IMR-90 (cell line): ENCODE measurements around the gene RER1. TPM values are rescaled to one million over a fixed set of nuclear protein-coding genes. Genes with fewer than 3 reads are reported as not detected.

Source experiments
- ATAC-seq: fragments of 200-7000 bp; cut with Tn5 transposase; 2 replicates; pipeline ENCODE4 v1.9.1; 2020; ENCODE audit warnings: low read depth, mild to moderate bottlenecking, moderate library complexity
- BruUV-seq: library from RNA; stranded (reverse); fragments of 400-500 nt; replicated peaks from 2 replicates; lab custom pipeline; 2021; lab: Mats Ljungman, UMichigan
- CTCF ChIA-PET: fragments of 300-600 bp; formaldehyde crosslinking; extraction: SDS; loops from one replicate; lab custom pipeline; 2021; ENCODE audit warnings: antibody characterized with exemption; lab: Yijun Ruan, JAX
- POLR2A ChIA-PET: fragments of 300-600 bp; sonication (Branson Sonifier 250); formaldehyde crosslinking; loops from one replicate; lab custom pipeline; 2022; ENCODE audit warnings: antibody characterized with exemption; ENCODE audit not compliant: unreplicated experiment; lab: Charles Lee
- DNase-seq: peaks from one replicate; pipeline ENCODE4 v3.0.0; 2013
- H2AFZ ChIP-seq: replicated peaks from 2 replicates; pipeline ENCODE3; 2013; ENCODE audit warnings: low read length, mild to moderate bottlenecking; ENCODE audit not compliant: poor library complexity
- H2AK5ac ChIP-seq: 2 replicates; pipeline ENCODE4 v1.6.1; 2013; ENCODE audit warnings: low read depth, low read length, inconsistent platforms
- H2AK9ac ChIP-seq: replicated peaks from 2 replicates; pipeline ENCODE3; 2013; ENCODE audit warnings: mild to moderate bottlenecking, low read depth, low read length, moderate library complexity; ENCODE audit not compliant: poor library complexity
- H2BK120ac ChIP-seq: 2 replicates; pipeline ENCODE4 v1.6.1; 2013; ENCODE audit warnings: low read depth, low read length, inconsistent platforms
- H2BK15ac ChIP-seq: 3 replicates; pipeline ENCODE4 v1.6.1; 2013; ENCODE audit warnings: low read depth, low read length, inconsistent platforms
- H2BK20ac ChIP-seq: 2 replicates; pipeline ENCODE4 v1.6.1; 2013; ENCODE audit warnings: low read depth, mild to moderate bottlenecking, inconsistent platforms, low read length, moderate library complexity
- H2BK5ac ChIP-seq: 2 replicates; pipeline ENCODE4 v1.6.1; 2013; ENCODE audit warnings: mild to moderate bottlenecking, low read depth, low read length, inconsistent platforms; ENCODE audit not compliant: poor library complexity, severe bottlenecking
- H3K14ac ChIP-seq: replicated peaks from 2 replicates; pipeline ENCODE4 v1.6.1; 2013; ENCODE audit warnings: low read depth, low read length, inconsistent platforms
- H3K18ac ChIP-seq: 2 replicates; pipeline ENCODE4 v1.6.1; 2013; ENCODE audit warnings: low read depth, low read length, control low read depth
- H3K23ac ChIP-seq: 2 replicates; pipeline ENCODE4 v1.6.1; 2013; ENCODE audit warnings: low read depth, low read length, inconsistent platforms
- H3K27ac ChIP-seq: 2 replicates; pipeline ENCODE4 v1.5.1; 2013; ENCODE audit warnings: mild to moderate bottlenecking, control low read depth, low read length; ENCODE audit not compliant: insufficient read depth
- H3K27me3 ChIP-seq: 2 replicates; pipeline ENCODE4 v1.6.1; 2013; ENCODE audit warnings: low read length; ENCODE audit not compliant: control insufficient read depth, insufficient read depth
- H3K36me3 ChIP-seq: 2 replicates; pipeline ENCODE4 v1.6.1; 2013; ENCODE audit warnings: low read length, mixed read lengths; ENCODE audit not compliant: control insufficient read depth, insufficient read depth
- H3K4ac ChIP-seq: 2 replicates; pipeline ENCODE4 v1.6.1; 2013; ENCODE audit warnings: low read depth, low read length, inconsistent platforms
- H3K4me1 ChIP-seq: 2 replicates; pipeline ENCODE4 v1.6.1; 2013; ENCODE audit warnings: low read length, mixed read lengths; ENCODE audit not compliant: control insufficient read depth, insufficient read depth
- H3K4me2 ChIP-seq: 2 replicates; pipeline ENCODE4 v1.6.1; 2013; ENCODE audit warnings: low read depth, mild to moderate bottlenecking, control low read depth, low read length, moderate library complexity
- H3K4me3 ChIP-seq: 2 replicates; pipeline ENCODE4 v1.5.1; 2013; ENCODE audit warnings: low read depth, mild to moderate bottlenecking, control low read depth, low read length, moderate library complexity; ENCODE audit not compliant: insufficient read depth
- H3K56ac ChIP-seq: 2 replicates; pipeline ENCODE4 v1.6.1; 2013; ENCODE audit warnings: low read length, inconsistent platforms; ENCODE audit not compliant: insufficient read depth; ENCODE audit errors: extremely low read depth
- H3K79me1 ChIP-seq, 2 experiments: 2 replicates each; pipeline ENCODE4 v1.6.1; 2013; ENCODE audit warnings: low read length in 2 of 2, inconsistent platforms in 1 of 2, low read depth in 1 of 2
- H3K9ac ChIP-seq: 2 replicates; pipeline ENCODE4 v1.6.1; 2013; ENCODE audit warnings: low read depth, low read length, control low read depth
- H3K9me1 ChIP-seq: 2 replicates; pipeline ENCODE4 v1.6.1; 2013; ENCODE audit warnings: low read length, inconsistent platforms; ENCODE audit not compliant: insufficient read depth
- H3K9me3 ChIP-seq: 2 replicates; pipeline ENCODE4 v1.6.1; 2013; ENCODE audit warnings: low read length; ENCODE audit not compliant: control insufficient read depth, insufficient read depth
- H4K20me1 ChIP-seq: 2 replicates; pipeline ENCODE4 v1.6.1; 2013; ENCODE audit warnings: low read length, inconsistent platforms; ENCODE audit not compliant: insufficient read depth
- H4K5ac ChIP-seq: 2 replicates; pipeline ENCODE4 v1.6.1; 2013; ENCODE audit warnings: mild to moderate bottlenecking, low read depth, low read length, control low read depth
- H4K8ac ChIP-seq, 2 experiments: 2 replicates each; pipeline ENCODE4 v1.6.1; 2013; ENCODE audit warnings: low read depth in 2 of 2, low read length in 2 of 2, control low read depth in 1 of 2, inconsistent platforms in 1 of 2
- H4K91ac ChIP-seq: 2 replicates; pipeline ENCODE4 v1.6.1; 2013; ENCODE audit warnings: low read depth, low read length, inconsistent platforms; ENCODE audit not compliant: insufficient read depth
- BHLHE40 ChIP-seq: fragments of 150-350 bp; IDR thresholded peaks from 2 replicates; pipeline ENCODE4 v1.6.1; 2016; ENCODE audit warnings: mild to moderate bottlenecking, low read depth, low read length
- CEBPB ChIP-seq: IDR thresholded peaks from 2 replicates; pipeline ENCODE4 v1.6.1; 2012; ENCODE audit warnings: low read depth, low read length, improper control_type of control experiment
- CTCF ChIP-seq: conservative IDR thresholded peaks from 2 replicates; pipeline ENCODE4 v1.5.1; 2012; ENCODE audit warnings: mild to moderate bottlenecking, low read depth, low read length, improper control_type of control experiment
- ELK1 ChIP-seq: fragments of 150-350 bp; IDR thresholded peaks from 2 replicates; pipeline ENCODE4 v1.6.1; 2016; ENCODE audit warnings: low read depth, mild to moderate bottlenecking, low read length, moderate library complexity, borderline replicate concordance
- MAFK ChIP-seq: IDR thresholded peaks from 2 replicates; pipeline ENCODE4 v1.6.1; 2012; ENCODE audit warnings: low read depth, low read length, improper control_type of control experiment
- MAZ ChIP-seq: IDR thresholded peaks from 2 replicates; pipeline ENCODE4 v1.6.1; 2012; ENCODE audit warnings: low read depth, mild to moderate bottlenecking, low read length, improper control_type of control experiment, moderate library complexity, borderline replicate concordance
- NFE2L2 ChIP-seq: fragments of 150-350 bp; IDR thresholded peaks from 2 replicates; pipeline ENCODE4 v1.6.1; 2016; ENCODE audit warnings: low read depth, mild to moderate bottlenecking, low read length
- RAD21 ChIP-seq: IDR thresholded peaks from 2 replicates; pipeline ENCODE4 v1.6.1; 2012; ENCODE audit warnings: low read length, improper control_type of control experiment
- RCOR1 ChIP-seq: IDR thresholded peaks from 2 replicates; pipeline ENCODE4 v1.6.1; 2012; ENCODE audit warnings: mild to moderate bottlenecking, low read length, improper control_type of control experiment; ENCODE audit not compliant: insufficient replicate concordance
- RFX5 ChIP-seq: IDR thresholded peaks from 2 replicates; pipeline ENCODE4 v1.8.0; 2012; ENCODE audit warnings: low read depth, mild to moderate bottlenecking, low read length, moderate library complexity
- USF2 ChIP-seq: fragments of 150-350 bp; IDR thresholded peaks from 2 replicates; pipeline ENCODE4 v1.6.1; 2017; ENCODE audit warnings: mild to moderate bottlenecking, antibody characterized with exemption, low read length, low read depth
- WGBS, 2 experiments: methylation state at CpG; one replicate each; pipeline versions ENCODE4 v1.1.5 to v1.1.7; 2013; ENCODE audit warnings: missing lambda C conversion rate in 2 of 2; ENCODE audit not compliant: insufficient read length in 1 of 2; ENCODE audit errors: extremely low coverage in 2 of 2; 5-methylcytosine and 5-hydroxymethylcytosine counted together
- dilution Hi-C: fragments of 300-500 bp; cut with HindIII; formaldehyde crosslinking; loops from one replicate; pipeline ENCODE4 v1.14.3; 2018; ENCODE audit warnings: low sequenced_read_pairs; ENCODE audit not compliant: unreplicated experiment
- in situ Hi-C: fragments of 300-500 bp; cut with MboI; formaldehyde crosslinking; loops from 3 replicates; pipeline ENCODE4 v1.14.3; 2019; ENCODE audit warnings: low sequenced_read_pairs, inconsistent platforms, mixed read lengths
- intact Hi-C: fragments of 100-400 bp; cut with micrococcal nuclease; formaldehyde crosslinking; loops from 2 replicates; pipeline ENCODE4 v1.10.0; 2022
- polyA plus RNA-seq, 3 experiments: library from polyadenylated mRNA; depleted of rRNA; stranded (reverse); fragments of >200 nt; gene quantifications; 2 replicates each; pipeline ENCODE4 v1.2.3, GENCODE V29; 2012; ENCODE audit warnings: low replicate concordance in 1 of 3
- total RNA-seq: library from RNA; depleted of rRNA; stranded (reverse); fragments of >200 nt; gene quantifications from 2 replicates; pipeline ENCODE4 v1.2.3, GENCODE V29; 2012

The RER1 gene
- total and polyA plus RNA-seq, 2 of the 4 experiments (the other 2 are of a cell fraction): 47.1 to 240 TPM

GRCh38 chr1:2346691-2347408 is 44.8 kb upstream of the RER1 start:
- H3K79me1 ChIP-seq: no peaks in the 10 kb centered on the region
- H2BK5ac ChIP-seq: no peak overlapping the region
- H3K27me3 ChIP-seq: no peaks in the 10 kb centered on the region
- no peak overlapping the region for H2AFZ ChIP-seq
- CTCF ChIA-PET: no interaction called here
- no peaks in the 10 kb centered on the region for H3K9me1 ChIP-seq
- H3K14ac ChIP-seq: no peak overlapping the region
- no peak overlapping the region for H4K5ac ChIP-seq
- no peak overlapping the region for H2AK5ac ChIP-seq
- no peak overlapping the region for H3K9ac ChIP-seq
- dilution Hi-C loops (no loop called here), intact Hi-C loops (no loop called here), in situ Hi-C loops (no loop called here)
- TF ChIP-seq CEBPB (no peak), NFE2L2 (no peak), RFX5 (no peak), RAD21 (no peak), MAFK (no peak), USF2 (no peak), MAZ (no peak), ELK1 (no peak), BHLHE40 (no peak), CTCF (no peak), RCOR1 (no peak)
- H2BK15ac ChIP-seq: no peak overlapping the region
- H4K20me1 ChIP-seq: no peaks in the 10 kb centered on the region
- no peaks in the 10 kb centered on the region for H3K36me3 ChIP-seq
- no peak overlapping the region for H4K8ac ChIP-seq
- POLR2A ChIA-PET: no interaction called here
- H2BK20ac ChIP-seq: no peak overlapping the region
- WGBS, 2 experiments: 91% methylated on average over 9 of the region's 17 CpGs; no CpG with 5 or more reads in 1 of the 2 experiments
- no peak for DNase-seq
- H3K18ac ChIP-seq: no peak overlapping the region
- no peak overlapping the region for H3K56ac ChIP-seq
- H4K91ac ChIP-seq: no peak overlapping the region
- no peak for ATAC-seq
- no peaks in the 10 kb centered on the region for H3K9me3 ChIP-seq
- H3K27ac ChIP-seq: no peak overlapping the region
- no peak overlapping the region for H3K4me2 ChIP-seq
- no peaks in the 10 kb centered on the region for H3K4me1 ChIP-seq
- no peak overlapping the region for H3K4ac ChIP-seq
- BruUV-seq: no TSS peak
- H2BK120ac ChIP-seq: no peak overlapping the region
- H3K23ac ChIP-seq: no peak overlapping the region
- H2AK9ac ChIP-seq: peak overlapping the region; percentile 24
- H3K4me3 ChIP-seq: no peak overlapping the region
